A673 (cell line): ENCODE measurements around the gene ZNF678. TPM values are rescaled to one million over a fixed set of nuclear protein-coding genes. Genes with fewer than 3 reads are reported as not detected.
"Not testable (repeated sequence)": the region's sequence is repeated elsewhere in the genome, so short reads cannot be mapped to it uniquely, and the experiment has no call there.

Experiments
- BruUV-seq: library from RNA; stranded (reverse); fragments of 400-500 nt; replicated peaks from 2 replicates; lab custom pipeline; 2021; lab: Mats Ljungman, UMichigan
- CTCF ChIA-PET: fragments of 300-600 bp; sonication (Branson Sonifier 250); formaldehyde crosslinking; loops from one replicate; lab custom pipeline; 2022; ENCODE audit warnings: antibody characterized with exemption; lab: Charles Lee
- POLR2A ChIA-PET: fragments of 300-600 bp; sonication (Branson Sonifier 250); formaldehyde crosslinking; loops from one replicate; lab custom pipeline; 2022; ENCODE audit warnings: antibody characterized with exemption; ENCODE audit not compliant: low non-redundant PET; lab: Charles Lee
- DNase-seq: peaks from one replicate; pipeline ENCODE4 v3.0.0-alpha.2; 2015; ENCODE audit warnings: low spot score
- H3K27ac ChIP-seq: fragments of 200-600 bp; sonication (generic); 2 replicates; pipeline ENCODE4 v1.5.1; 2016; ENCODE audit warnings: mixed run types, low read depth, mild to moderate bottlenecking, mixed read lengths, antibody characterized with exemption, low read length; ENCODE audit not compliant: poor library complexity, severe bottlenecking
- H3K27me3 ChIP-seq: fragments of 200-600 bp; sonication (generic); replicated peaks from 2 replicates; pipeline ENCODE4 v1.6.1; 2017; ENCODE audit warnings: mixed run types, low read depth, mild to moderate bottlenecking, mixed read lengths, antibody characterized with exemption, low read length; ENCODE audit not compliant: insufficient read depth, poor library complexity
- H3K36me3 ChIP-seq: fragments of 200-600 bp; sonication (generic); 2 replicates; pipeline ENCODE4 v1.6.1; 2016; ENCODE audit warnings: mixed run types, mild to moderate bottlenecking, mixed read lengths, antibody characterized with exemption, low read length; ENCODE audit not compliant: insufficient read depth, poor library complexity, severe bottlenecking
- H3K4me1 ChIP-seq: fragments of 200-600 bp; sonication (generic); 2 replicates; pipeline ENCODE4 v1.6.1; 2017; ENCODE audit warnings: mixed run types, mild to moderate bottlenecking, mixed read lengths, antibody characterized with exemption, low read length; ENCODE audit not compliant: insufficient read depth, poor library complexity, severe bottlenecking
- H3K4me3 ChIP-seq: fragments of 200-600 bp; sonication (generic); 2 replicates; pipeline ENCODE4 v1.5.1; 2016; ENCODE audit warnings: low read depth, mixed run types, mild to moderate bottlenecking, mixed read lengths, low read length; ENCODE audit not compliant: poor library complexity, severe bottlenecking
- H3K9me3 ChIP-seq: fragments of 200-600 bp; sonication (generic); 2 replicates; pipeline ENCODE4 v1.6.1; 2016; ENCODE audit warnings: mixed run types, low read depth, mild to moderate bottlenecking, mixed read lengths, antibody characterized with exemption, low read length; ENCODE audit not compliant: poor library complexity, severe bottlenecking
- EZH2 ChIP-seq: fragments of 200-600 bp; sonication (generic); IDR thresholded peaks from 2 replicates; pipeline ENCODE4 v1.6.1; 2017; ENCODE audit warnings: borderline replicate concordance, low read depth, mild to moderate bottlenecking, mixed read lengths, antibody characterized with exemption, low read length; ENCODE audit not compliant: poor library complexity, severe bottlenecking
- intact Hi-C: fragments of 100-400 bp; cut with micrococcal nuclease; formaldehyde crosslinking; loops from one replicate; pipeline ENCODE4 v1.10.0; 2022; ENCODE audit not compliant: unreplicated experiment
- total RNA-seq: library from RNA; stranded (reverse); gene quantifications from 2 replicates; pipeline ENCODE4 v1.2.3, GENCODE V29; 2021
- TF ChIP-seq, protein P1 (sequence below): fragments of 300-800, 200-600 bp; sonication (generic); conservative IDR thresholded peaks from 2 replicates; pipeline ENCODE4 v1.5.1; 2017; ENCODE audit warnings: low read depth, mild to moderate bottlenecking, antibody characterized with exemption, low read length, moderate library complexity, mixed read lengths

ZNF678 gene
- total RNA-seq, 1 experiment from 2014 or later: 10.2 TPM

DNA sequence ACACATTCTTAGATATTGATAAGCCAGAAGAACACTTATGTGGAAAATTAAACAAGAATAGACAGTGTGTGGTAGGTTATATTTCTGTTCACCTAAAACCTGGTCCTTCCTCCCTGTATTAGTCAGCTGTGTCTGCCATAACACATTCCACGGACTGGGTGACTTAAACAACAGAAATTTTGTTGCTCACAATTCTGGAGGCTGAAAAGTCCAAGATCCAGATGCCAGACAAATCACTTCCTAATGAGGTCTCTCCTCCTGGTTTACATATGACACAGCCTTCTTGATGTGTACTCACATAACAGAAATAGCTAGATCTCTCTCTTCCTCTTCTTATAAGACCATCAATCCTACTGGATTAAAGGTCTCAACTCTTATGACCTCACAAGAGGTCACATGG, 146.1 kb downstream of the ZNF678 start:
- Histone ChIP-seq H3K36me3 (no peaks in the 10 kb centered on the region), H3K27me3 (no peaks in the 10 kb centered on the region), H3K9me3 (peaks cover 12% of the 10 kb centered on the region), H3K4me1 (no peaks in the 10 kb centered on the region), H3K4me3 (no peak overlapping the region), H3K27ac (no peak overlapping the region)
- intact Hi-C loops: no loop called here
- BruUV-seq: no TSS peak
- CTCF ChIA-PET: no interaction called here
- POLR2A ChIA-PET: no interaction called here
- DNase-seq: no peak
- TF ChIP-seq EZH2: no peak
- TF ChIP-seq, protein P1, sequence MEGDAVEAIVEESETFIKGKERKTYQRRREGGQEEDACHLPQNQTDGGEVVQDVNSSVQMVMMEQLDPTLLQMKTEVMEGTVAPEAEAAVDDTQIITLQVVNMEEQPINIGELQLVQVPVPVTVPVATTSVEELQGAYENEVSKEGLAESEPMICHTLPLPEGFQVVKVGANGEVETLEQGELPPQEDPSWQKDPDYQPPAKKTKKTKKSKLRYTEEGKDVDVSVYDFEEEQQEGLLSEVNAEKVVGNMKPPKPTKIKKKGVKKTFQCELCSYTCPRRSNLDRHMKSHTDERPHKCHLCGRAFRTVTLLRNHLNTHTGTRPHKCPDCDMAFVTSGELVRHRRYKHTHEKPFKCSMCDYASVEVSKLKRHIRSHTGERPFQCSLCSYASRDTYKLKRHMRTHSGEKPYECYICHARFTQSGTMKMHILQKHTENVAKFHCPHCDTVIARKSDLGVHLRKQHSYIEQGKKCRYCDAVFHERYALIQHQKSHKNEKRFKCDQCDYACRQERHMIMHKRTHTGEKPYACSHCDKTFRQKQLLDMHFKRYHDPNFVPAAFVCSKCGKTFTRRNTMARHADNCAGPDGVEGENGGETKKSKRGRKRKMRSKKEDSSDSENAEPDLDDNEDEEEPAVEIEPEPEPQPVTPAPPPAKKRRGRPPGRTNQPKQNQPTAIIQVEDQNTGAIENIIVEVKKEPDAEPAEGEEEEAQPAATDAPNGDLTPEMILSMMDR: no peak

DNA sequence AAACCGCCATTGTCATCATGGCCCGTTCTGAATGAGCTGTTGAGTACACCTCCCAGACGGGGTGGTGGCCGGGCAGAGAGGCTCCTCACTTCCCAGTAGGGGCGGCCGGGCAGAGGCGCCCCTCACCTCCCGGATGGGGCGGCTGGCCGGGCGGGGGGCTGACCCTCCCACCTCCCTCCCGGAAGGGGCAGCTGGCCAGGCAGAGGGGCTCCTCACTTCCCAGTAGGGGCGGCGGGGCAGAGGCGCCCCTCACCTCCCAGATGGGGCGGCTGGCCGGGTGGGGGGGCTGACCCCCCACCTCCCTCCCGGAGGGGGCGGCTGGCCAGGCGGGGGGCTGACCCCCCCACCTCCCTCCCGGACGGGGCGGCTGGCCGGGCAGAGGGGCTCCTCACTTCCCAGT, 147.1 kb downstream of the ZNF678 start:
- H3K4me1 ChIP-seq, intact Hi-C loops, CTCF ChIA-PET: not testable (repeated sequence)

GRCh38 chr1:227712648-227713047, 149.3 kb downstream of the ZNF678 start:
- Histone ChIP-seq H3K9me3 (peaks cover 12% of the 10 kb centered on the region), H3K4me1 (no peaks in the 10 kb centered on the region), H3K27me3 (no peaks in the 10 kb centered on the region), H3K27ac (no peak overlapping the region), H3K4me3 (no peak overlapping the region), H3K36me3 (no peaks in the 10 kb centered on the region)
- CTCF ChIA-PET: no interaction called here
- no peak for TF ChIP-seq EZH2
- TF ChIP-seq, protein P1: no peak
- POLR2A ChIA-PET: no interaction called here
- BruUV-seq: no TSS peak
- intact Hi-C loops: no loop called here
- DNase-seq: no peak

More for the DNA sequence above, 147.1 kb downstream of the ZNF678 start:
- H3K27me3 ChIP-seq, POLR2A ChIA-PET, H3K4me3 ChIP-seq, BruUV-seq, H3K27ac ChIP-seq, H3K36me3 ChIP-seq, DNase-seq: not testable (repeated sequence)
- H3K9me3 ChIP-seq: peaks cover 12% of the 10 kb centered on the region

DNA sequence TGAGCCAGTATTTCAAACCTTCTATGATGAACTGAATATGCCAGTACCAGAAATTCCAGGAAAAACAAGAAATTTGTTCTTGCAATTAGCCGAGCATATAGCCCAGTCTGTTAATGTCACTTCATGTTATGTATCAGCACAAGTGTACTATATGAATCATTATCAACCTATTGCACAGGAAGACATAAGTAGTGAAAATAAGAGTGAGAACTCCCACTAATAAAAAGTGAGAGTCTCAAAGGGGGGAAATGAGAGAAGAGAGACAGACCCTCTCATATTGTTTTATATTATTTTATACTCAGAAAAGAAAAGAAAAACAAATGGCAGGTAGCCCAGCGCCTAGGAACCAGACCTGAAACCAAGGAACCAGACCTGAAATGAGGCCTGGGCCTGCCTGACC, 155.6 kb downstream of the ZNF678 start:
- no TSS peak for BruUV-seq
- H3K9me3 ChIP-seq: peaks cover 28% of the 10 kb centered on the region
- DNase-seq: no peak
- ChIA-PET POLR2A (no interaction called here), CTCF (no interaction called here)
- no peaks in the 10 kb centered on the region for H3K4me1 ChIP-seq
- no peak overlapping the region for H3K4me3 ChIP-seq
- no peak for TF ChIP-seq EZH2
- TF ChIP-seq, protein P1: no peak
- H3K36me3 ChIP-seq: no peaks in the 10 kb centered on the region
- H3K27ac ChIP-seq: no peak overlapping the region
- H3K27me3 ChIP-seq: no peaks in the 10 kb centered on the region
- intact Hi-C loops: no loop called here
